ENCODE measurements around the gene CFAP97.
"Not testable (repeated sequence)": the region's sequence is repeated elsewhere in the genome, so short reads cannot be mapped to it uniquely, and the experiment has no call there.

GRCh38 chr4:185209852-185210101 is 6.0 kb upstream of the CFAP97 start:
- not testable (repeated sequence) for TF ChIP-seq CTCF (conservative IDR thresholded peaks at IDR 0.05 in 1 of 2, IDR thresholded peaks at IDR 0.05 in 1 of 2; ENCODE audit: low read depth in 1 of 2, low read length in 2 of 2); EZH2 (IDR thresholded peaks at IDR 0.05; ENCODE audit: low read length, missing control alignments)

Data from fibroblast of lung (primary cell).